Measurements from ENCODE around the gene USP40.
"Not testable (repeated sequence)": the region's sequence is repeated elsewhere in the genome, so short reads cannot be mapped to it uniquely, and the experiment has no call there.

Gene USP40

GRCh38 chr2:233566141-233566956, at the start of gene USP40:
Gene USP40 (minus strand): TSS chr2:233566782. CDS start chr2:233565554, 1,228 bp downstream.
- peak; percentile 78 for DNase-seq (ENCODE audit: low spot score)

GRCh38 chr2:233611284-233611683, 44.7 kb upstream of the USP40 start:
- no peak for DNase-seq (ENCODE audit: low spot score)

GRCh38 chr2:233605680-233606079, 39.1 kb upstream of the USP40 start:
- no peak for DNase-seq (ENCODE audit: low spot score)

GRCh38 chr2:233604826-233605225, 38.2 kb upstream of the USP40 start:
- DNase-seq (ENCODE audit: low spot score) = no peak

GRCh38 chr2:233603520-233603919, 36.9 kb upstream of the USP40 start:
- no peak for DNase-seq (ENCODE audit: low spot score)

GRCh38 chr2:233602076-233602475, 35.5 kb upstream of the USP40 start:
- no peak for DNase-seq (ENCODE audit: low spot score)

GRCh38 chr2:233600386-233600785, 33.8 kb upstream of the USP40 start:
- DNase-seq (ENCODE audit: low spot score) = no peak

- DNase-seq (ENCODE audit: low spot score) = no peak
Measured at GRCh38 chr2:233598952-233599351, 32.4 kb upstream of the USP40 start.

- DNase-seq (ENCODE audit: low spot score) = no peak
Measured at GRCh38 chr2:233597522-233597921, 30.9 kb upstream of the USP40 start.

GRCh38 chr2:233593201-233593600, 26.6 kb upstream of the USP40 start:
- DNase-seq (ENCODE audit: low spot score) = no peak

- not testable (repeated sequence) for DNase-seq (ENCODE audit: low spot score)
Measured at GRCh38 chr2:233592706-233593105, 26.1 kb upstream of the USP40 start.

GRCh38 chr2:233588400-233588799, 21.8 kb upstream of the USP40 start:
- DNase-seq (ENCODE audit: low spot score) = no peak

- no peak for DNase-seq (ENCODE audit: low spot score)
Measured at GRCh38 chr2:233584210-233584609, 17.6 kb upstream of the USP40 start.

- DNase-seq (ENCODE audit: low spot score) = not testable (repeated sequence)
Measured at GRCh38 chr2:233583217-233583965, 16.8 kb upstream of the USP40 start.

- DNase-seq (ENCODE audit: low spot score) = not testable (repeated sequence)
Measured at GRCh38 chr2:233577341-233577740, 10.8 kb upstream of the USP40 start.

- no peak for DNase-seq (ENCODE audit: low spot score)
Measured at GRCh38 chr2:233572468-233572867, 5.9 kb upstream of the USP40 start.

GRCh38 chr2:233571462-233571861, 4.9 kb upstream of the USP40 start:
- no peak for DNase-seq (ENCODE audit: low spot score)

GRCh38 chr2:233571001-233571400, 4.4 kb upstream of the USP40 start:
- no peak for DNase-seq (ENCODE audit: low spot score)

GRCh38 chr2:233565685-233566140, 869 bp downstream of the USP40 start:
- DNase-seq (ENCODE audit: low spot score) = no peak

GRCh38 chr2:233563663-233564430, 2.7 kb downstream of the USP40 start:
- no peak for DNase-seq (ENCODE audit: low spot score)

GRCh38 chr2:233556881-233557736, 9.5 kb downstream of the USP40 start:
- no peak for DNase-seq (ENCODE audit: low spot score)

Measured in hepatic stellate cell (primary cell).